ENCODE data around the gene TRDN. TPM values are rescaled to one million over a fixed set of nuclear protein-coding genes. Genes with fewer than 3 reads are reported as not detected.
"Not testable (repeated sequence)": the region's sequence is repeated elsewhere in the genome, so short reads cannot be mapped to it uniquely, and the experiment has no call there.

The TRDN gene
- total RNA-seq, 1 donor from 2014 or later = not detected

DNA sequence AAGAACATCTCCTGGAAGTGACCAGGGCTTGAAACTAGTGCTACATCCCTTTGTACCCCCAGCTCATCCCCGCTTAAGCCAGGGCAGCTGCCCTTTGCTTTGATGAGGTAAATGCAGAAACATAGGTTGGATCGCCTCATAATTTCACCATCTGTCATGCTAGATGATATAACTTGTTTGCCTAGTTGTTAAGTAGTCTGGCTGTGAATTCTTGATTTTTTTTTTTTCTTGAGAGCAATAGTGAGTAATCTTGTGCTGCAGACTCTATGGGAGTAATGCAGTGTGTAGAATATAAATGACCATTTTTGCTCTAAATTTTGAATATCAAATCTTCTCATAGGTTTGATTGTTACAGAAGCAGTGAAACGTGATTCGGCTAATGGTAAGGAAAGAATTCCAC, 4.1 kb downstream of the TRDN start:
- intact Hi-C loops (cut with micrococcal nuclease) = no loop called here

DNA sequence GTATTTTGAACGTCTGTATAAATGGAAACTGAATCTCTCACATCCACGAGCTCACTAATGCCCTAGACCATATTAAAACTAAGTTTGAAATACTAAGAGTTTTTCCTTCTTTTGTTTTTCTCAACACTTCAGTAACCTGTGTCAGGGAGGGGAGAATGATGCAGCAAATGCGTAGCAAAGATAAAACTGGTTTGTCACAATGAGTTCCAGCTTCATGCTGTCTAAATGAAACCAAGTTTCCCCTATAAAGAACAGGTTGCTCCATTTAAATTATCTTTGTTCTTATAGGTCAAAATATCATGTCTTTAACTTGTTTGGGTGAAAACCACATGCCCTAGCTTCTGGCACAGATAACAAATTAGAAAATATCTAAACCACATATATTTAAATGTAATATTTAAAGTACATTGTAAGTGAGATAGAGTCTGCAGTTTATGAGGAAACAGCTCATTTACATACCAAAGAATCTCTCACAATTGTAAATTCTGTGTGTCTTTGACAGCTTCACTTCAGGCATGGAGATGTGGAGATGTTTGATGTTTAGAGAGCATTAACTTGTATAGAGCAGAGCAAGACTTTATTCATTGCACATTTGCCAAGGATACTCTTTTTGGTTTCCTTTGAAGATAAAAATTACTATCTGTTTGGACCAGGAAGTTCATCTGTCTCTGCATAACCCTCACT, 7.3 kb downstream of the TRDN start:
- intact Hi-C loops (cut with micrococcal nuclease) = no loop called here

DNA sequence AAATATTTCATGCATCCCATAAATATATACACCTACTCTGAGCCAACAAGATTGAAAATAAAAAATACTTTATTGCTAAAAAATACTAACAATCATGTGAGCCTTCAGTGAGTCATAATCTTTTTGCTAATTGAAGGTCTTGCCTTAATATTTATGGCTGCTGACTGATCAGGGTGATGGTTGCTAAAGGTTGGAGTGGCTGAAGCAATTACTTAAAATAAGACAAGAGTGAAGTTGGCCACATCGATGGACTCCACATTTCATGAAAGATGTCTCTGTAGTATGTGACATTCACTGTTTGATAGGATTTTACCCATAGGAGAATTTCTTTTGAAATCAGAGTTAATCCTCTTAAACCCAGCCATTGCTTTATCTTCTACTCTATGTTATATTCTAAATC, 11.1 kb downstream of the TRDN start:
- intact Hi-C loops (cut with micrococcal nuclease) = no loop called here

DNA sequence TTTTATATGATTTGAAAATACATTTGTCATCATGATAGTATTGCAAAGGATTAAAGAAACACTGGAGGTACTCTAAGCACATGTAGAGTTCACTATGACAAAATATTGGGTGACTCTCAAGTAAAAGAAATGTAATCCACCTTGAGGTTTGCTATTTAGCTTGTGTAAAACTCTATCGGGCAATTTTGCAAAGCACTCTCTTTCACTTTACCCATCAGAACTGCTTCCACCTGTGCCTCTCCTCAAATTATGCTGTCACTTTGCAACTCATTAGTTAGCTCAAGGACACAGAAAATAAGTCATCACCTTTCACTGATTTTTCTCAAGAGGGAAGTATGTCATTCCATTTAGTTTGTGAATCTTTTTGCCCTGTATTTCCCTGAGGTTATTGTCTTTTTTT, 14.0 kb downstream of the TRDN start:
- intact Hi-C loops (cut with micrococcal nuclease) = no loop called here

DNA sequence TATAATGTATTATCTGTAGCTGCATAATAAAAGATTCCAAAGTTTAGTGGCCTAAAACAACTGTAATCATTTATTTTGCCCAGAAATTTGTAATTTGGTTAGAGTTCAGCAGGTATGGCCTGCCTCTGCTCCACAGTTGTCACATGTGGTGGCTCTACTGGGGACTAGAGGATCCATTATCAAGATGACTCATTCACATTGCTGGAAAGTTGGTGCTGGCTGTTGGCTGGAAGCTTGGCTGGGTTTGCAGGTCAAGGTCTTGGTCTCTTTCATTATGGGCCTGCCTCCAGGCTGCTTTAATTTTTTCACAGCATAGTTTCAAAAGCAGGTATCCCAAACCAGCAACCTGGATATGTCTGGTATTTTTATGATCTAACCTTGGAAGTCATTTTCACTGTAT, 17.6 kb downstream of the TRDN start:
- intact Hi-C loops (cut with micrococcal nuclease) = no loop called here

DNA sequence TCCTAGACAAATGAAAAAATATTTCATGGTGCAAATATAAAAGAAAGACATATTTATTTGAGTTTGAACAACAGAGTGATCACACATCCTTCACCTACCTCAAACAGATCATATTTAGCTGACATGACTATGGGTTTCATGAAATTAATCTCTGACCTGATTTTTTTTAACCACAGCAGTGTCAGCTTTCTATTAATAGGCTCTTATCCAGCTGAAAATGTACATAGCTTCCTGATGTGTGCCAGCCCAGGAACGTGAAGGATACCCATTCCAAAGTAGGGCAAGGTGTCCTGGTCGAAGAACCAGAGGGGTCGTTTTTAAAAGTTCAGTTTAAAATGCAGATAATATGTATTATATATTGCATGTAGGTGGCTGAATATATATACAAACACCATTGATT, 19.8 kb downstream of the TRDN start:
- intact Hi-C loops (cut with micrococcal nuclease) = no loop called here

DNA sequence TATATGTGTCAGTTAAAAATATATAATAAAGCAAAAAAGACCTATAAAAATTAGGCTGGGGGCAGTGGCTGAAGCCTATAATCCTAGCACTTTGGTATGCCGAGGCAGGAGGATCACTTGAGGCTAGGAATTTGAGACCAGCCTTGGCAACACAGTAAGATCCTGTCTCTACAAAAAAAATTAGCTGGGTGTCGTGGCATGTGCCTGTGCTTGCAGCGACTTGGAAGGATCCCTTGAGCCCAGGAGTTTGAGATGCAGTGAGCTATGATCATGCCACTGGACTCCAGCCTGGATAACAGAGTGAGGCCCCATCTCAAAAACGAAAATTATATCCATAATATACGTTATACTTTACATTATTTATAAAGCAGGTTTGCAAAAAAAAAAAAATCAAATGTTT, 20.7 kb downstream of the TRDN start:
- intact Hi-C loops (cut with micrococcal nuclease) = no loop called here

DNA sequence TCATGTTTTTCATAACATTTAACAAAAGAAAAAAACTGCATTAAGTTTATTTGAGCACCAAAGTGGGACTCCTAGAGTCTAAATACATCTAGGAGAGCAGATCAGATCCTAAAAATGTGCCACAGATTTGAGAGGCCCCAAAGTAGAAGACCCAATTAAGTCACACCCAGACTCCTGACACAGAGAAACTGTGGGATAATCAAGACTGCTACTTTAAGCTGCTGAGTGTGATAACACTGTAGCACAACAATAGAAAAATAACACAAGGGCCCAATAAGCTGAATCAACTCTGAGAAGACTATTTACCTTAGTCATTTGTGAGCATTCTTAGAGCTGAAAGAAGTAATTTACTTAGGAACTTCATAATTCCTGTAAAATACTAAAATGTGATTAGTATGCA, 26.0 kb downstream of the TRDN start:
- intact Hi-C loops (cut with micrococcal nuclease) = no loop called here

DNA sequence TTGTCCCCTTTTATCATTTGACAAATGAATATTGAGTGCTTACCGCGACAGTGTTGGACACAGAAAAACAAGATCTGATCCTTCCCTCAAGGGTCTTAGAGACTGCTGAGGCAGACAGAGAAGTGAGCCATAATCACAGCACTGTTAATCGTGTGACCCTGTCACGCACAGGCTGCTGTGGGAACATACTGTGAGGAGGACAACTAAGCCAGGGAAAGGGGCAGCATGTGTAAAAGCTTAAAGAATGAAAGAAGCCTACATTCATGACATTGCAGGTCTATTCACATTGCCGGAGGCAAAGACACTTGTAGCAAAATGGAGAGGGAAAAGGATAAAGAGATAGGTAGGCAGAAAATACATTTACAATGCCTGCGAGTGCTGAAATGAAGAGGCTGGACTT, 32.7 kb downstream of the TRDN start:
- intact Hi-C loops (cut with micrococcal nuclease) = no loop called here

DNA sequence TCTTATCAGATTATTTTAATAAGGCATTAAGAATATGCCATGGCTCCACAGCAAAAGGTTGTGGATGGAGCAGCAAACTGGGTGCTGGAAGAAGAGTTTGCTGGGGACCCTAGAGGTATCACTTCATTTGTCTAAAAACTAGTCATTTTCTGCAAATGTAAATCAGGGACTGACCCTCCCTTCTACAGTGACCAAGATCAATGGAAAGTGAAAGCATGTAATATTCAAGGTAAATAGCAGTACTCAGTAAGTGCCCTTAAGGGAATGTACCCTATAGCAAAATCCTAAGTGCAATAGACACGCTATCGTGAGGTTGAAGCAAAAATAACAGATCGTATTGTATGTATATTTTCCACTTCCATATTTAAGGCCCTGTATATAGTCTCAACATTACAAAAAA, 38.7 kb downstream of the TRDN start:
- intact Hi-C loops (cut with micrococcal nuclease) = no loop called here

DNA sequence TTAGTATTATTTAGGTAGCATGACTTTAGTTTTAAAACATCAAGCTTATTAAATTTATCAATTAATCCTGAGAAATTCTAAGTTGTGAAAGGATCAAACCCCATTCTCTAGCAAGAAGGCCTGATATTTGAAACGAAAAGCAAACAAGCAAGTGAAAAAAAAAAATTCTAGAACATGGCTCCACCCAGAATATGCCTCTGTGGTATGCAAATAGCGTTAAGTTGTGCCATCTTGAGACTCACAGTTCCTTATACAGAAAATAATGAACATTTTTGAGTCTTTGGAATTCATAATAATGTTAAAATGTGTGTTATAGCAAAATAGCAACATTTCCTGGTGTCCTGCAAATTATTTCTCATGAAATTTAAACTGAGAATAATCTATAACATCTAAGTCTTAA, 42.0 kb downstream of the TRDN start:
- intact Hi-C loops (cut with micrococcal nuclease) = no loop called here

DNA sequence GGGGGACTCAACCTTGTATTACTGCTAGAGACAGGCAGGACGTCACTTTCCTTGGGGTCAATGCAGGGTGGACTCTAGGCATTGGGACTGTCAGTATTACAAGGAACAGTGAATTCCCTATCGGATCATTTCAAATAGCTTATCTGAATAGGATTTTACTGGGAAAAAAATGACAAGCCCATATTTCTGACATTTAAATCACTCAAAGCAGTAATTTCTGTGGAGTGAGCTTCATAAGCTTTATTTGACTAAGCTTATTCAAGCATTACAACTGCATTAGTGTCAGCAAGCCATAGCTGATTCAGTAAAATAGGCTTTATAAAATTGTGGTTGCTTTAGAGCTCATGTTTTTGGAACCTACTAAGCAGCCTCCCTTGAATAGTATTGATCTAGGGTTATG, 44.3 kb downstream of the TRDN start:
- intact Hi-C loops (cut with micrococcal nuclease) = no loop called here

DNA sequence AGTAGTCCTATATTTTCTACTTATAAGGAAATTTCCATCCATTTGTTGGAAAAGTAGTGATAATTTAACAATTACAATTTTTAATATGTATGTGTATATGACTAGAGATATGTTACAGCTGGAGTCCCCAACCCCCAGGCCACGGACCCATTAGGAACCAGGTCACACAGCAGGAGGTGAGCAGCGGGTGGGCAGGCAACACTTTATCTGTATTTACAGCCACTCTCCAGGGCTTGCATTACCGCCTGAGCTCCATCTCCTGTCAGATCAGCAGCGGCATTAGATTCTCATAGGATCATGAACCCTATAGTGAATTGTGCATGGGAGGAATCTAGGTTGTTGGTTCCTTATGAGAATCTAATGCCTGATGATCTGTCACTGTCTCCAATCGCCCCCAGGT, 46.8 kb downstream of the TRDN start:
- intact Hi-C loops (cut with micrococcal nuclease) = no loop called here

DNA sequence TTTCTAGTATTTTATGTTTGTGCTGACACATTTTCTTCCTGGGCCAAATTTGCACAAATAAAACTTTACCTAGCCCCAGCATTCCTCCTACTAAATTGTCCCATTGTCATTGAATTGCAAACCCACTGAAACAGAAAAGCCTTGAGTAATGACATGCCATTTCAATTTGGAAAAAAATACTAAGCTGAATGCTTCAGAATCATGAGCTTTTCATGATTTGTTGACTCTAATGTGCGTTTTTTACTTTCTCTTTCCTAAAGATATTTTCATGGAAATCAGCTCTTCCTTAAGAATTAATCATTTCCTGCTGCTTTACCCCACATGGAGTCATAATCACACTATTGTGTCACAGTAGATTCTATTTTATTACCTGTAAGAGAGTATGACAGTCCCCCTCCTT, 47.4 kb downstream of the TRDN start:
- intact Hi-C loops (cut with micrococcal nuclease) = no loop called here

DNA sequence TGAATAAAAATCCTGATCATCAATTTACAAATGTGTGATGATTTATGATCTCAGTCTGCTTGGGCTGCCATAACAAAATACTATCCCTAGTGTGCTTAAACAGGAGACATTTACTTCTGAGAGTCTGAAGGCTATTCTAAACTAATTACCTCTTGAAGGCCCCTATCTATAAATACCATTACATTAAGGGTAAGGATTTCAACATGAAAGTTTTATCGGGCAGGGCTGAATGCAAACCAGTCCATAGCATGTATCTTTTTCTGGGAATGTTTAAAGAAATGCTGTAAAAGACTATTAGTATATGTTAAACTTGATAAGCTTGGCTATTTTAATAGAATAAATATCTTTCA, 48.2 kb downstream of the TRDN start:
- intact Hi-C loops (cut with micrococcal nuclease) = no loop called here

DNA sequence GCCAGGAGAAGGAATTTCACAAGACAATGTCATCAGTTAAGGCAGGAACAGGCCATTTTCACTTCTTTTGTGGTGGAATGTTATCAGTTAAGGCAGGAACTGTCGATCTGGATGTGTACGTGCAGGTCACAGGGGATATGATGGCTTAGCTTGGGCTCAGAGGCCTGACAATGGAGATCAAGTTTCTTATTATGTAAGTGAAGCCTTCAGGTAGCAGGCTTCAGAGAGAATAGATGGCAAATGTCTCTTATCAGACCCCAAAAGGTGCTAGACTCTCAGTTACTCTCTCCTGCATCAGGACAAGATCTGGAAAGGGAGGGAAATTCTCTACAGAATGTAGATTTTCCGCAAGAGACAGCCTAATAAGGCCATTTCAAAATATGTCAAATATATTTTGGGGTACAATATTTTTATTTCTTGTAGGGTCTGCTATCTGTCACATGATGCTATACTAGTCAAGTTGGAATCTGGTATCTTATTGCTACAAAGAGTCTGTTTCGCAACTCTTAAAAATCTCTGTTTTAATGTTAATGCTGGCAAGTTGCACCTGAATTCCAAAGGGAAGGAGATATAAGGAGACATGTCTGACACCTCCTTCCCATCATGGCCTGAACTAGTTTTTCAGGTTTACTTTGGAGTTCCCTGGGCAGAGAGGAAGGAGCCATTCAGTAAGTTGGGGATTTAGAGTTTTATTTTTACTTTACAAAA, 48.8 kb downstream of the TRDN start:
- intact Hi-C loops (cut with micrococcal nuclease) = no loop called here

DNA sequence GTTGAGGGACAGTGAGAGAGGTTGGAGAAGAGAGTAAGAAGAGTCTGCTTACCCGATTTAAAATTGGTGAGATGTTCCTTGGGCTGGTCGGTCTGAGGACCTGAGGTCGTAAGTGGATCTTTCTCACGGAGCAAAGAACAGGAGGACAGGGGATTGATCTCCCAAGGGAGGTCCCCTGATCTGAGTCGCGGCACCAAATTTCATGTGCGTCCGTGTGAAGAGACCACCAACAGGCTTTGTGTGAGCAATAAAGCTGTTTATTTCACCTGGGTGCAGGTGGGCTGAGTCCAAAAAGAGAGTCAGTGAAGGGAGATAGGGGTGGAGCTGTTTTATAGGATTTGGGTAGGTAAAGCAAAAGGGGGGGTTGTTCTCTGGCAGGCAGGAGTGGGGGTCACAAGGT, 49.3 kb downstream of the TRDN start:
- intact Hi-C loops (cut with micrococcal nuclease) = not testable (repeated sequence)

DNA sequence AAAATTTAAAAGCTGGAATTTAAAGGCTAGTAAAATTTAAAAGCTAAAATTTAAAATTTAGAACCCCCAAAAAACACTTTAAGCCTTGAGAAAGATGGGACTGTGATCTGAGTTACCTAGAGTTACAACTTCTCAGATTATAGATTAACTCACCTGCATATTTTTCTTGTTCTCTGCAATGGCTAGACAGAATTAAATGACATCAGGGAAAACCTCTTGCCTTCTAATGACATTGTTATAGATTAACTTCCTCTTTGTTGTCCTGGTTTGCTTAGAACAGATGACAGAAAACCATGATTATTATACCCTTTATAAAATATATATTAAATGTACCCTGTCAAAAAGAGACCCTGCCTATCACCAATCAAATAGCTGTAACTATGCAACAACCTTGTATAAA, 56.4 kb downstream of the TRDN start:
- intact Hi-C loops (cut with micrococcal nuclease) = no loop called here

DNA sequence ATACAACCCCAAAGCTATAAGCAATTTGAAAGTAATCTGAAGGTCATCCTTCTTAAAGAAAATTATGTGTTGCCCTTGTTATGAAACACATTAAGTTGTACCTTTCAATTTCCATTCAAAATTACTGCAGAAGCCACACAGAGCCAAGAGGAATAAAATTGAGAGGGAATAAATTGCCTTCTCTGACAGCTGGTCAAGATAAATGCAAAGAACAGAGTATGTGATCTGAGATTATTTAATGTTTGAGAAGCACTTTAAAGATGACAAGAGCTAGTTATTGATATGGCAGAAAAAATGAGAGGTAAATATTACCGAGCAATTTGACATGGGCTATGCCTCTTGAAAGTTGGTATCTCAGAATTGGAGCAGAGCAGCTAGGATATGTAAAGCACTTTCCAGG, 61.6 kb downstream of the TRDN start:
- intact Hi-C loops (cut with micrococcal nuclease) = no loop called here

DNA sequence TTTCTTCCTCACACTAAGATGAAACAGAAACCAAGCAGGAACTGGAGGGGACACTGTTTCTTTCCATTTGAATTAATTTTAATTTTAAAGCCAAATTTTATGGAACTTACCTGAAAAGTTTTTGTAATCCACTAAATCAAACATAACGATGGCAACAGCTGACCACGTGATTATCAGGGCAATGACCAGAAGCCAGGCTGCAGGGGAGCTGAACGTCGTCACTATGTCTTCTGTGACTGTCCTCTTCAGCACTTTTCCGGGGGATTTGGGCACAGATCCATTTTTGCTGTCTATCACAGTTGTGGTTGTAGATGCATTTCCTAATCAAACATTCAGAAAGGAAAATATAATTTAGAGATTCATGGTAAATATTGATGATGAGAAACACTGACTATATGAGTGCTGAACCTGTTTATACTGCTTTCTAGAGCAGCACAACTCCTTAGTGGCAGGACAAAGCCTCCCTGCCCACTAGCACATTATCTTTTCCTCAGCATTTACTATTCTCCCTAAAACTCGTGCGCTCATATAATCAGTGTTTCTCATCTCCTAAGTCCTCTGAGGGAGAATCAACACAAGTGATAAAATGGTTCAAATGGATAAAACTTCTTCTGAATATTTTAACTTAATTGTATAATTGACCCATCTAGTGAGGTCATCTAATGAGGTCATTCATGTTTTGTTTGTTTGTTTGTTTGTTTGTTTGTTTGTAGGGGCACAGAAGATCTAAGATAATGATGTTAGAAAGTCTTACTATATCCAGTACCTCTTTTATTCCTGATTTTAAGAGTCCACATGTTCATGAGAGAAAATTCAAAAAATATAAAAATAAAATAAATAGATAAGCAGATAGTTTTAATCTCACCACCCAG, 65.7 kb downstream of the TRDN start:
- intact Hi-C loops (cut with micrococcal nuclease) = no loop called here

DNA sequence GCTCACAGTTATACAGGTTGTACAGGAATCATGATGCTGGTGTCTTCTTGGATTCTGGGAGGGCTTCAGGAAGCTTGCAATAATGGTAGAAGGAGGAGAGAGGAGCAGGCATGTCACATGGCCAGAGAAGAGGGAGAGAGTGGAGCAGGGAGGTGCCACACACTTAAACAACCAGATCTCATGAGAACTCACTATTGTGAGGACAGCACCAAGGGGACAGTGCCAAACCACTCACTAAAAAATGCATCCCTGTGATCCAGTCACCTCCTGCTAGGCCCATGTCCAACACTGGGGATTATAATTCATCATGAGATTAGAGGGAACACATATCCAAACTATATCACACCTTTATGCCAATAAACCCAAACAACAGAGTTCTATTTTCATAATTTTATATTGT, 67.2 kb downstream of the TRDN start:
- intact Hi-C loops (cut with micrococcal nuclease) = no loop called here

DNA sequence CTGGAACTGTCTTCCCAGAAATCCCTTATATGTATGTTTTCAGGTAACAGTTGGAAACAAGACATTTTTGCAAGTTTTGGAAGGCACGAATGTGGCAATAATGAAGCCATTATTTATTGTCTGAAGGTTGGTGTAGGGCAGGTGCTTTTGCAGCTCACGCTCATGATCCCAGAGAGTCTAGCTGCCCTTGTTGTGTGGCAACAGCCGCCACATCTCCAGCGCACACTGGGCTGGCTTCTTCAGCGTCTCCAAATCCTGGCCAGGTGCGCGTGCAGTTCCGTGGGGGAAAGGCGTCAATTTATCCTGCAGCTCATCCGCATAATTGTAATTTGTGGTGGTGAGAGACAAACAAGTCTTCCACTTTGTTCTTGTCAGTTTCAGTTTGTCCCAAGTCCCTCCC, 71.2 kb downstream of the TRDN start:
- intact Hi-C loops (cut with micrococcal nuclease) = no loop called here

DNA sequence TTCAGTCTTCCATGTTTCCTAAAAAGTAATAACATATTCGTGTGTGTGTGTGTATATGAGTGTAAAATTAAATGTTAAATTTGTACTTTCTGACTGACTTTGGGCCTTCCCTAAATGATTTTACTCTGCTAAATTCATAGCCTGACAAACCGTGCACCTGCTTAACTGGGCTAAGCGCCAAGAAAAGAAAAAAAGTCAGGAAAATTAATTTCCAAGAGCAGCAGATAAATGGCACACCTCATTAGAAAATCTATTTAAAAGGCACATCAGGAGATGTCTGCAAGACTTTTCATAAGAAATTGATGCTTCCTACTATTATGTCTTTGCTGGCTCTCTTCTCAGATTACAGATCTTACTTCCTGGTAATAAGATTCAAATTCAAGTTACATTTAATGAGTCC, 72.4 kb downstream of the TRDN start:
- intact Hi-C loops (cut with micrococcal nuclease) = no loop called here

All from T-helper 2 cell treated with Interferon-gamma antibody and Interleukin-4, amounts not matched to agents 100 ng/mL and 5 ng/mL, for 36 hours (primary cell).